GM21576 (cell line): ENCODE data around the gene RMDN2.

Source experiments
- ATAC-seq: cut with Tn5 transposase; IDR thresholded peaks from one replicate; pipeline ENCODE4 v1.9.1; 2021; ENCODE audit warnings: mild to moderate bottlenecking, moderate library complexity; ENCODE audit not compliant: unreplicated experiment

RMDN2 gene

DNA sequence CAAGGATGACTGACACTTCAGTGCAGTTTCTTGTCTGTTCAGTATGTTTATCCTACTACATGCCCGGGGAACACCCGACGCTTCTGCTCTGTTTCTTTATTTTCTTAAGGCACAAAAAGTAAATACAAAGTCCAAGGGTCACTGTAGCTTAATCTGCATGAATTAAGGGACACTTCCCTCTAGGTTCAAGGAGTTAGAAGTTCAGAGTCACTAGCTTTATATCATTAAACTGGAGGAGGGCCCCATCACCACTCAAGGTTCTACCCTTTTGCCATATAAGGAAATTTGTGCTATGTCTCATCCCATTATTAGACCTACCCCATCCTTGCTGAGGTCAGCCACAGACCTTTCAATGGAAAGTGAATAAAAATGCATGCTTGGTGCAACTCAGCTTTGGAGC is 27.6 kb upstream of the RMDN2 start:
- no peak for ATAC-seq

DNA sequence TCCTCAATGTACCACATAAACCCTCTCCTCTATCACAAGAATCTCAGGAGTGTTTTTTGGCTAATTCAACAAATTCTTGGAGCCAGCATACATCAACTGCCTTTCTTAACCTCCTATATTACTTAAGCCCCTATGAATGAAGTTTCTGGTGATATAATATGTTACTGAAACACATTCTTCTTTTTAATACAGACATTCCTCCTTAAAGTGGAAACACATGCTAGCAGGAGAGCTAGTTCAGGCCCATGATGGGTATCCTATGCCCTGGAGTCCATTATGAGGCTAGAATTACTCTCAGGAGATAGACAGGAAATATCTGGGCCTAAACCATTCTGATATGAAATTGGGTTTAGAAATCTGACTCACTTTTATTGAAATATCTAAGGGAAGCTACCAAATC is 26.6 kb upstream of the RMDN2 start:
- no peak for ATAC-seq

DNA sequence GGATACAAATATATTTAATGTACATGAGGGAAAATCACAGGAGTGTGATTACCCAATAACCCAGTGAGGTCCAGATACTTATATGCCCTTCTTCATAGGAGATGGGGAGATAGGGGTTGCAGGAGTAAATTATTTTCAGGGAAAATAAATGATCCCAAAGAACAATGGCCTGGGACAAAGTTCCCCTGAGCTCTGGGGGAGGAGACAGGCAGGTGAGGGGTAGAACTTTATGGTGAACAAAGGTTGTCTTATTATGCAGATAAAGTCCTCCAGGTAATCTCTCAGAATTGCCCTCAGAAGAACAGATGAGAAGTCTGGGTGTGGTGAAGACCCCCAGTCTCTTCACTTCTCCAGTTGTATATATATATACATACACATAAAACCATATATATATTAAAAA is 22.1 kb upstream of the RMDN2 start:
- ATAC-seq = no peak

DNA sequence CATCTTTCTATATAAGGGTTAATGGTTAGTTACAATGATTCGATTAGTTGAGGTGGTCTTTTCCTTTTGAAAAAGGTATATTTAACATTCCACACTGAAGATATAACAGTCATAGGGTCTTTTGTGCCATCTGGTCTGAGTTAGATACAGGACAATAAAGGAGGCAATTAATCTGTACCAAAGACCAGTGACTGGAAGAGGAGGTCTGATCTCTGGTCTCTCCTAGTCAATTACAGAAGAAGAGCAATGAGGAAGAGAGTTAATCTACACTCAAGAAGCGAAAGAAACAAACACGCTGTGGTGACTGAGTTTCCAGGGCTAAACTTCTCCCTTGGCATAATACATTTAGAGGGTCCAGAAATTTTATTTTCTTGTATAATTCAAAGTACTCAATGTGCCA is 20.7 kb upstream of the RMDN2 start:
- no peak for ATAC-seq

DNA sequence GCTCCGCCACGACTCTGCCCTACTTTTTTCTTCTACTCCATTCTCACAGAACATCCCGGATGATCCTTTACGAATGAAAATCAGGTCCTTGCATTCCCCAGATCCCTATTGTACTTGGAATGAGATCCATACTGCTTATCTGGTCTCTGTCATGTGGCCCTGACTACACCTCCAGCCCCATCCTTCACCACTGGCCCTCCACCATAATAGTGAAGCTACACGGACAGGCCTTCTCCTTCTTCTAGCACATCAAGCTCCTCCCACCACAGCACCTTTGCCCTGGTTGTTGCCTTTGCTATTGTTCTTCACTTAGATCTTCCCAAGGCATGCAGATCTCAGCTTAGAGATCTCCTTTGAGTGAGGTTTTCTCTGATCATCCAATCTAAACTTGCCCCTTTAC is 20.1 kb upstream of the RMDN2 start:
- ATAC-seq = no peak

DNA sequence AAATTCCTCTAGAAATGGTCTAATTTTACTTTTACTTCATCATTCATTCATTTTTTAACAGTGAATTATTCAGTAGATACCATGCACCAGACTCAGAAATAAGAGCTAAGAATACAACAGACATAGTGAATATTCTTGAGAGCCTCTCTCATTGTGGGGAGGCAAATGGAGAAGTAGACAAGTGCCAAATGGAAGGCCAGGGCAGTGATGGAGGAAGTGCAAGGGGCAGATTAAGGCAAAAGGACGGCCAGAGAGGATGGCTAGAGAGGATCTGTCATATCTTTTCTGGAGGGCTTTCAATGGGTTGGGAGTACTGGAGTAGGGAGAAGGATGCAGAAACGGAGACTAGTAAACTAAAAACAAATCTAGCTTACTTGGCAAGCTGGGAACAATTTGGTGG is 19.0 kb upstream of the RMDN2 start:
- no peak for ATAC-seq

DNA sequence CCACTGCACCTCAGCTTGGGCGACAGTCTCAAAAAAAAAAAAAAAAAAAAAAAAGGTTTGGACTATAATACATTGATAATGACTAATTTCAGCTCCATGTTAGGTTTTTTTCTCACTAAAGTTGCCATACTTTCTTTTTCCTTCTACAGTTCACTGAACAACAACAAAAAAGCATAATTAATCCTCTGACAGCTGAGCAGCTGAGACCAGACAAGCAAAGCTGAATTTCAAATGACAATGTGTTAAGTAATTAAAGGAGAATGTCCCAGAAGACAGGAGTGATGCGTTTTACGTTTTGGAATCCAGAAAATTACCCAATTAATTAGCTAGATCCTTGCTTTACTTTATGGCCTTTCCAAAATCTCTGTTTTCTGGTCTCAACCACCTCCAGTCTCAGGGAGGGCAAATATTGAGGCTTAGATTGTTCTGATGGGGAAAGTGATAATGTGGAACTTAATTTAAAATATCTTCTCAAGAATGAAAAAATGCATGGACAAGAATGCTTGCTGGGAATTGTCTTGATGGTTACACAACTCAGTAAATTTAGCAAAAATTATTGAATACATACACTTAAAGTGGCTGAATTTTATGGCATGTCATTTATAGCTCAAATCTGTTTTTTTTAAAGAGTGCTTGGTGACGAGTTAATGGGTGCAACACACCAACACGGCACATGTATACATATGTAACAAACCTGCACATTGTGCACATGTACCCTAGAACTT is 17.4 kb upstream of the RMDN2 start:
- no peak for ATAC-seq

DNA sequence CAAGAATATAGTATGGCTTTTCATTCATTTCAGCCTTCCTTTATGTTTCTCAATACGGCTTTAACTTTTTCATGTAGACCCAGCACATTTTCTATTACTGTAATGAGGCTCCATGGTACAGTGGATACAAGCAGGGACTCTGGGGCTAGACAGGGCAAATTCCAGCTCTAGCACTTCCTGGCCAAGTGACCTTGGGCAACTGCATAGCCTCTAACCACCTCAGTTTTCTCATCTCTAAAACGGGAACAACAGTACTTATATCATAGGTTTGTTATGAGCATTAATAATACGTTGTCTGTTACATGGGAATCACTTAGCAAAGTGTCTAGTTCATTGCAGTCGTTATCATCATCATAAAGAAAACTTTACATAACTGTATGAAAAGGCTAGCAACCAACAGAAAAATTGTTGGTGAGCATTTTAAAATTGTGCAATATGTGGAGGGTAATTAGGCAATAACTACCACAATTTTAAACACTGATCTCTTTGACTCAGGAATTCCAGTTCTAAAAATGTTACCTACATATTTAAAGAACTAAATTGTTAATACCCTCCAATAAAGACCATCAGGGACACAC is 13.7 kb upstream of the RMDN2 start:
- no peak for ATAC-seq

DNA sequence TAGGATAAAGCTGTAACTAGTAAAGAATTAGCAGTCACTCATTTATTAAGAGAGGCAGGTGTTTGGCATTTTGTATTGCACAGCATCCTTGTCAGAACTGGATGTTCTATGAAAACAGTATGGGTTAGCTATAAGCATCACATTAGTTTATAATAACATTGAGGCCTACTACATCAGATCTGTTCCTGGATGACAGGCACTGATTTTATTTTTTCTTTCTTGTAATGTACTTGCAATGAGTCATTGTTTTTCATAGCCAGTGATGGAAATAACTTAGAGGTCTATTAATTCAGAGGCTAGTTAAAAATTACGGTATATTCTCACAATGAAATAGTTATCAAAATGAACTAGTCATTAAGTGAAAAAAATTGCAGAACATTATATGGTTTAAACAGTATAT is 13.0 kb upstream of the RMDN2 start:
- no peak for ATAC-seq

DNA sequence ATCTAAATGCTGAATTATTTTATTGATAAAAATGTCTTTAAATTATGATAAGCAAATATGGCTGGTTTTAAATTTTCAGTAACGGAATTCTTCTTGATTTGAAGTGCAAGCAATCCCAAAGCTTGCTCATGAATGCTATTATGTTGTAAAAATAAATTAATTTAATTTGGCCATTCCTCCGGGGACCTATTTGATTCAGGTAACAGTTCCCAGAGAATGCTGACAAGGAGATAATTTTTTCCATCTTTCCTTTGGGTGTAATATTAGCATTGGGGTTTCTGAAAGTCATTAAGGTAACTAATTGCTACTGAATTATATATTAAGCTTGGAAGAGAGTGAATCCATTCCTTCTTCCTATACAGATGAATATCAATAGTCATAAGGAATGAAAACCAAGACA is 12.5 kb upstream of the RMDN2 start:
- ATAC-seq = no peak

DNA sequence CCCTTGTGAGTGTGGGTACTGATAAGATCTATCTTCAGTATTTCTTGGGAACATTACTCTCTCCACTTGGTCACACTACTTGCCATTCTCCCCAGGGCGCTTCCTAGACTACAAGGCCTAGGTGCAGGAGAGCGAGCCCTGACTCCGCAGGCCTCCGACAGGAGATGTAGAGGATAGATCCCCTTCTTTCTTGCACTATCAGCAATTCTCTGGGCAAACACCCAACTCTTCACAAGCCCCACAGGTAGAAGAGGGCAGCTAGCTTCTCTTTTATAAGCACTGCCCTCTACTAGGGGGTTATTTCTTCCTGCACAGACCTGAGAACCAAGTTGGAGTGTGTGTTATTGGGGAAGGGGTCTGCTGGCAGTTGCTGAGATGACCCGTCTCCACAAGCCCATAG is 10.7 kb upstream of the RMDN2 start:
- no peak for ATAC-seq

DNA sequence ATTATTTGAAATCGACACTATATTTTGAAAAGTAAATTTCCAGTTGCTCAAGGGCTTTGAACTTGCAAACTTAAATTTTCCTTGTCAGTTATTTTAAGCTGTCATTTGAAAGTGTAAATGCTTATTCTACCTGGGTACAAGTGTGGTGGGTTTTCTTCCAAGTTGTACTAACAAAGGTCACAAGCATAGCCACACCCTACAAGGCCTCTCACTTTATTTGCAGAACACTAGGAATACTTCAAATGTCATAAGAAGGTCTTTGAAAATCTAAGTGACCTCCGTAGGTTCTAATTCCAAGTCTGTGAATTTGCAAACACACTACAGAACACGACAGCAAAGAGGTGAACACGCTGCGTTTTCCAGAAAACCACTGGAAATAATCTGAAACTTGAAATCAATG is 9.3 kb upstream of the RMDN2 start:
- no peak for ATAC-seq

DNA sequence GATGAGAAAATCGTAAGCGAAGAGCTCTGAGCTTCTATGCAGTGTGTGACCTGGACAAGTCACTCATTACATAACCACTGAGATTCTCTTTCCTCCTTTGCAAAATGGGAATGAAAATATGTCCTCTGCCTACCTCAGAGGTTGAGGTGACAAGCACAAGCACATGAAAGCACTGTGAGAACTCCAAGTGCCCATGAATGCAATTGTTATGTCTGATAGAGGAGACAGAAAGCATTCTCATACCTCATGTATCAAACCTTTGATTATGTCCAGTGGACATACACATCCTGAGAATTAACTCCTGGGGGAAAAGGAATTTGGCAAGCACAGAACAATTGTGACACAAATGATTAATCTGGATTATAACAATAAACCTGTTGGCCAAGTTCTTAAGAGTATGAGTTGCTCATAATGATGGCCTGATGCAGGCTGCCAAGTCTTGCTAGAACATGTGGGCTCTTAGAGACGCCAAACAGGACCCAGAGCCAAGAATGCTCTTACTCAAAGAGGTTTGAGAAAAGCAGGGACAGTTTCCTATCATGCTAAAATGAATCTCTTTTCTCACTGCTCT is 8.5 kb upstream of the RMDN2 start:
- ATAC-seq = no peak

DNA sequence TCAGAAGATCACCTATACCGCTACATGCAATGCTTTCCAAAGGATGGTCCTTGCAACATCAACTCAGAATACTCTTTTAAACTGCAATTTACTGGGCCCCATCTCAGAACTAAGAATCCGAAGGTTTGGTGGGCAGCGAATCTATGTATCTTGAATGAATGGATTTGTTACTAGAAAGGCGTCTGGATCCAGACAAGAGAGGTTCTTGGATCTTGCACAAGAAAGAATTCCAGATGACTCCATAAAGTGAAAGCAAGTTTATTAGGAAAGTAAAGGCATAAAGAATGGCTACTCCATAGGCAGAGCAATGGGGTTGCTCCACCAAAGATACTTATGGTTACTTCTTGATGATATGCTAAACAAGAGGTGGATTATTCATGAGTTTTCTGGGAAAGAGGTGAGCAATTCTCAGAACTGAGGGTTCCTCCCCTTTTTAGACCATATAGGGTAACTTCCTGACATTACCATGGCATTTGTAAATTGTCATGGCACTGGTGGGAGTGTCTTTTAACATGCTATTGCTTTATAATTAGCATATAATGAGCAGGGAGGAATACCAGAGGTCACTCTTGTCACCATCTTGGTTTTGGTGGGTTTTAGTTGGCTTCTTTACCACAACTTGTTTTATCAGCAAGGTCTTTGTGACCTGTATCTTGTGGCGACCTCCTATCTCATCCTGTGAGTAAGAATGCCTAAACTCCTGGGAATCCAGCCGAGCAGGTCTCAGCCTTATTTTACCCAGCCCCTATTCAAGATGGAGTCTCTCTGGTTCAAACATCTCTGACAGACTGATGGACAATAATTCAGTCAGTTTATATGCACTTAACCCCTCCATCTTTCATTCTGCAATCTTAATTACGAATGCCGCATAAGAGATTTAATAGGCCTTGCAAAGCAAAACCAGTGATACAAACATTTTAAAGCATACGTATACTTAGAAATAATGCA is 7.5 kb upstream of the RMDN2 start:
- ATAC-seq = no peak

DNA sequence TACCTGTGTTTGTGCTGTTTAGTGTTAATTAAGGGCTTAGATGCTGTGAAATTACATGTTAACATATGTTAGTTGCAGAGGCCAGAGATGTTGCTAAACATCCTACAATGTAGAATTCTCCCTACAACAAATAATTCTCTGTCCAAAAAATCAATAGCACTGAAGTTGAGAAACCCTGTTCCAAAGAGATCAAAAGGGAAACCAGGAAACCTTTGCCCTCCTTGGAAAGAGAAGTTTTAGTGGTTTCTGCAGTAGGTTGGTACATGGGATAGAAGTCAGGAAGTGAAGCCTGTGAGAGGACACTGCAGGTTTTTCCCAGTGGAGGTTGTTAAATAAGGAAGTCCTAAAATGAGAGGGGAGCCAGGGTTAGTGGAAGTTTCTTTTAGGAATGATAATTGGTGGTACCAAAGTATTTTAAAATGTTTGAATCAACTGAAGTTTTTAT is 6.3 kb upstream of the RMDN2 start:
- no peak for ATAC-seq

DNA sequence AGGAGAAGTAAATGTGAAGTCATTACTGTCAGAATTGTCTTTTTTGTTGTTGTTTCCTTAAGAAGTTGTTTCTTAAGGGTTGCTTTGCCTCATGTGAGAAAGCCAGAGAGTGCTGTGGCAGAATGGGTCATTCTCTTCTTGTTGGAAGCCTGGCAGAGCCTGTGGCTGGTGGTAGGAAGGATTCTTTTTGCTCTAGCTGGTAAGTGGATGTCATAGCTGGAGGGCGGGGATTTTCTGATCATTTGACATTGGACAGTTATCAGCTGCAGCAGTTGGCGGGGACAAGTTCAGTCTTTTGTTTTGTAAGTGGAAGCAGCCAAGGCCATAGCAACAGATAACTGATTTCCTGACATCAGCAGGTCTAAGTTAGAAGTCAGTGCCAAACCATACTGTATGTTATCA is 5.5 kb upstream of the RMDN2 start:
- no peak for ATAC-seq

DNA sequence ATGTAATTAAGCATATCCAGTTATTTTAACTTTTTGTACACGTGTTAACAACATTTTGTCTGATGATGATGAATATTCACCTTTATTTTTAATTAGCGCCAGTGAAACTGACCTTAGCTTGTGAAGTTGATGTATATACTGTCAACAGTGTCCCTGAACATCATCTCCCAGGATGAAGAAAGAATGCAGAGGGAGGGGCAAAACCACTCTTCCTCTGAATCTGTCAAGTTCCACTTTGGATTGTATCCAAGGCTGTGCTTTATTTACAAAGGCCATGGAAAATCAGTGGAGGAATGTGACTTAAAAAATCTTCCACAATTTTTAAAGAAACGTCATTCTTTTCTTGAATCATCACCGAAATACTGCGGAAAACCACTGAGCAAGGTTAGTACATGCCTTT is 4.5 kb upstream of the RMDN2 start:
- no peak for ATAC-seq

DNA sequence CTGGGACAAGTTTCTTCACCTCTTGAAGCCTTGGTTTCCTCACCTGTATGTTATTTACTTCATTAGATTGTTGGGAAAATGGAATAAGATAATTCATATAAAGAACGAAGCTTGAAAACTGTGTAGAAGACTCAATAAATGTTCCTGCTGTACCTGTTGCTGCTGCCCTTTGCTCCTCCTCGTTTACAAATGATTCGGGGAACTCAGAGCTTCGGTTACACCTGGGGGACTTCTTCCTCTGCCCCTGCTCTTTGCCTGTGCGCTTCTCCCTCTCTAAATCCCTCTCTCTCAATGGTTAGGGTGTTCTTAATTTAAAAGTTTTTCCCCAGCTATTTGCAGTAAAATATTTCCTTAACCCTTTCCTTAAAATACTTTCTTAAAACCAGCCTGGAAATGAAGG is 3.3 kb upstream of the RMDN2 start:
- no peak for ATAC-seq

DNA sequence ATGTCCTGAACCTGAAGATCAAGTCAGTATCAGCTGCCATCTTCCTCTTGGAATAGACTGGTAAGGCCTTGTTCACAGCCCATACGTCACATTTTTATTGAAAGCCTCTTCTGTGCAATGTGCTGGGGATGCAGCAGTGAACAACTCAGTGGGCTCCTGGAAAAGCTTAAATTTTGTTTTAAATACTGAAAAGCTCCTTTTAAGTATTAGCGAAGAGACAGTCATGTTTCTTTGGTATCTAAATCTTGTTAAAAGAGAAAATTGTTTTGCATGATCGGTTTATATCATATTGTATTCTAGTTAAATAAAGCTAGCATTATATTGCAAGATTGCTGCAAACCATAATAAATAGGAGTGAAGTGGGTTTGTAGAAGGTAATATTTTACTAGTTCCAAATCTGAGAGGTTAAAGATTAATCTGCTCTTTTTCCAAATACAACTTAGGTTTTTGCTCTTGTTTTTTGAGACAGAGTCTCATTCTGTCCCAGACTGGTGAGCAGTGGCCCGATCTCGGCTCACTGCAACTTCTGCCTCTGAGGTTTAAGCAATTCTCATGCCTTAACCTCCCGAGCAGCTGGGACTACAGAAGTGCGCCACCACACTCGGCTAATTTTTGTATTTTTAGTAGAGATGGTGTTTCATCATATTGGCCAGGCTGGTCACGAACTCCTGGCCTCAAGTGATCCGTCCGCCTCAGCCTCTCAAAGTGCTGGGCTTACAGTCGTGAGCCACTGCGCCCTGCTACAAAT is 1.6 kb upstream of the RMDN2 start:
- no peak for ATAC-seq

DNA sequence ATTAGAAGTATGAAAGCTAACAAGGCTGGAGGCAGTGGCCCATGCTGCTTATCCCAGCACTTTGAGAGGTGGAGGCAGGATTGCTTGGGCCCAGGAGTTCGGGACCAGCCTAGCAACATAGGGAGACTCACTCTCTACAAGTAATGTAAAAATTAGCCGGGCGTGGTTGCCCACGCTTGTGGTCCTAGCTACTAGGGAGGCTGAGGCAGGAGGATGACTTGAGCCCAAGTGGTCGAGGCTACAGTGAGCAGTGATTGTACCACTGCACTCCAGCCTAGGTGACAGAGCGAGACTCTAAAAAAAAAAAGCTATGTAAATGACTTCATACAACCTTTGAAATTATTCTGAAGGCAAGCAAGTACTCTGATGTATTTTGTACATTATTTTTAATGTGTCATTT is 1.5 kb downstream of the RMDN2 start:
- no peak for ATAC-seq

DNA sequence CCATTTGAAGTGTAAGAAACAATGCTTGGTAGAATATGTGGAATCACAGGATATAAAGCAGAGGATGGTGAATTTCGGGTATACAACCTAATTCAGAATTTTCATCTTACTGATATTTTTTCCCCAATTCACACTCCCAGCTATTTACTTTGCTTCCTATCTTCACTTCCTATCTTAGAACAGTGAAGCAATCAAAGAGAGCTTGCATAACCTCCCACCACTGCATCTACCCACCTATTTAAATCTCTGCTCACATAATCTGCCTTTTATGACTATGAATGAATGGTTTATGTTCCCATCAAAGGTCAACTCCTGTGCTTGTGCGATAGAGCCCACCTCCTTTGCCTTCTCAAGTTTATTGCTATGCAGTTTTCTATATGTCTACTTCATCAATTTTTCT is 3.3 kb downstream of the RMDN2 start:
- ATAC-seq = no peak
